DMS53 treated with DMSO at 0.1 percent for 48 hours (cell line): Measurements from ENCODE around the gene PHF12.
"Not testable (repeated sequence)": the region's sequence is repeated elsewhere in the genome, so short reads cannot be mapped to it uniquely, and the experiment has no call there.

Source experiments
- DNase-seq: peaks from one replicate; lab custom pipeline; 2025; ENCODE audit not compliant: unreplicated experiment; lab: John Stamatoyannopoulos, UW

PHF12 gene

DNA sequence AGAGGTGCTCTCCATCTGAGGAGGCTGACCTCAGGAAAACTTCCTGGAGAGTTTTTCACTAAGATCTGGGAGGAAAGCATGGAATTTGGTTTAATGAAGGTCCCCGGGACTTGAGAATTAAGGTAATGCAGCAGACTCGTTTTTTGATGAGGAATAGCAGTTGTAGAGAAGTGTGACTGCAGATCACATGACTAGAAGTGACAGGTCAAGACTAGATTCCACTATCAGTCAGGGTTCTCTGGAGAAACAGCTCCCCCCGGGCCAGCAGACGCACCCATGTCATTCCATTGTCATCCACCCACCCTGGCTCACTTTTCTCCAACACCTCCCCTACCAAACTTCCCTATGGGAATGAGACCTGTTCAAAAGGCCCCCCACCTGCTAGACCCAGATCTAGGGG lies 46.5 kb downstream of the PHF12 start:
- no peak for DNase-seq

DNA sequence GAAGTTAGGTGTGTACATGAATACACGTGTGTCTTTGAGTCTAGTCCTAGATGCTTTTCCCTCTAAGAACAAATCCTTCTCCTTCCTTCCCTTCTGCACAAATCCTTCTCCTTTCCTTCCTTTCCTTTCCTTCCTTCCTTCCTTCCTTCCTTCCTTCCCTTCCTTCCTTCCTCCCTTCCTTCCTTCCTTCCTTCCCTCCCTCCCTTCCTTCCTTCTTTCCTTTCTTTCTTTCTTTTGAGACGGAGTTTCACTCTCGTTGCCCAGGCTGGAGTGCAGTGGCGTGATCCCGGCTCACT lies 47.8 kb downstream of the PHF12 start:
- not testable (repeated sequence) for DNase-seq

DNA sequence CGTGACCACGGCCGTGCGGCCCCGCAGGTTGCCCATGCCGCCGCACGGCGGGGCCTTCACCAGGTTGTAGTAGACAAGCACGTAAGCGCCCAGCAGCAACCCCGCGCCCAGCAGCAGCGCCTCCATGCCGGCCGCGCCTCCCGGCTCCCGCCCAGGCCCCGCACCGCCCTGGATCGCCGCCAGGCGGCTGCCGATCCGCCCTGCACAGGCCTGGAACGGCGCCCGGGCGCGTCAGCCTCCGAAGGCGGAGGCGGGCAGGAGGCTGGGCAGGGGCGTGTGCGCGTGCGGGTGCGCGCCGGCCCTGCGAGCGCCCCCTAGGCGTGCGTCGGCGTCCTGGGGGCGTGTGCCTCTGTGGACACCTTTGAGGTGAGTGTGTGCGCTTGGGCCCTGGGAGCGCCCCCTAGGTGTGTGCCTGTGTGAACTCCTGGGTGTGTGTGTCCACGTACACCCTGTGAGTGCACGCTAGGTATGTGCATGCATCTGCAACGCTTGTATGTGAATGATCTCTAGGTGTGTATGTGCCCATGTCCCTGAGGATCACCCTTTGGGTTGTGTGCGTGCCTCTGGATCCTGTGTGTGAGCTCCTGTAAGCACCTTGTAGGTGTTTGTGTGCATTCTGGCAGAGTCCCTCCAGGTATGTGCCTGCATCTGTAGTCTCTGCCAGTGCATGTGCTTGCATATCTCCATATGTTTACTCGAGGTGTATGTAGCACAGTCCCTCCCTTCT lies 48.3 kb downstream of the PHF12 start, which contains the start of gene DHRS13:
Gene DHRS13, minus strand, starts transcription at position 261 of the 727 bp plus-strand sequence. Its CDS starts 135 bp downstream, at position 126.
- DNase-seq, result peak; percentile 81

DNA sequence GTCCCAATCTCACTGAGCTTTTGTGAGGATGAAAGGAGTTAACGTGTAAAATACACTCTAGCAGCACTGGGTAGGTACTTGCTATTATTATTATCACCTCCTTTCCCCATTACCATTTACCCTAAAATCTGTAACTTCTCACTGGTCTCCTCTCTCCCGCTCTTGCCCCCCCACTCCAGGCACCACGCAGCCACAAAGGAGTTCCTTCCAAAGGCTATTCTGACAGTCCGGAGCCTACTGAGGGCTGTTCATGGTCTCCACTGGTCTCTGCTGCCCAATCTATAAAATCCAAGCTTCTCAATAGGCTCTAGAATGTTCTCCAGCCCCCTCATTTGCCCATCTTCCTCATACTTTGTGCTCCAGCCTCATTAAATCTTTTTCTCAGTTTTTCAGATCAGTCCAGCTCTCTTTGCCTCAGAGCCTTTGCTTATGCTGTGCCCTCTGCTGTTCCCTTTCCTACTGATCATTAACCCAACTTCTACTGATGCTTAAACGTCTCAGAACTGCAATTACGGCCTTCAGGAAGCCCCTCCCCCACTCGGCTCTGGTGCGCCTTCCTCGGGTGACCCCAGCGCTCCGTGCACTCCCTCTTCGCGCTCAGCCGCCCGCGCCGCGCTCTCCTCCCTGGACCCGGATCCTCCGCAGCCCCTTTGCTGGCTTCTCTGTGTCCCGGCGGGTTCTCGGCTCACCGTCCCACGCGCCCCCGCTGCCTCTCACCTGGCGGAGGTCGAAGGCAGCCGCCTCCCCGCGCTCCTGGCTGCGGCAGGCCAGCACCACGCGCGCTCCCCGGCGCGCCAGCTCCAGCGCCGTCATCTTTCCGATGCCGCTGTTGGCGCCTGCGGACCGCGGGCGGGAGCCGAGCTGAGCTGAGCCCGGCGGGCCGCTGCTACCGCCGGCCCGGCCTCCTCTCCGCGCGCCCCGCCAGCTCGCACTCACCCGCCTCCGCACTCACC lies 49.2 kb downstream of the PHF12 start:
- peak; percentile 12 for DNase-seq

DNA sequence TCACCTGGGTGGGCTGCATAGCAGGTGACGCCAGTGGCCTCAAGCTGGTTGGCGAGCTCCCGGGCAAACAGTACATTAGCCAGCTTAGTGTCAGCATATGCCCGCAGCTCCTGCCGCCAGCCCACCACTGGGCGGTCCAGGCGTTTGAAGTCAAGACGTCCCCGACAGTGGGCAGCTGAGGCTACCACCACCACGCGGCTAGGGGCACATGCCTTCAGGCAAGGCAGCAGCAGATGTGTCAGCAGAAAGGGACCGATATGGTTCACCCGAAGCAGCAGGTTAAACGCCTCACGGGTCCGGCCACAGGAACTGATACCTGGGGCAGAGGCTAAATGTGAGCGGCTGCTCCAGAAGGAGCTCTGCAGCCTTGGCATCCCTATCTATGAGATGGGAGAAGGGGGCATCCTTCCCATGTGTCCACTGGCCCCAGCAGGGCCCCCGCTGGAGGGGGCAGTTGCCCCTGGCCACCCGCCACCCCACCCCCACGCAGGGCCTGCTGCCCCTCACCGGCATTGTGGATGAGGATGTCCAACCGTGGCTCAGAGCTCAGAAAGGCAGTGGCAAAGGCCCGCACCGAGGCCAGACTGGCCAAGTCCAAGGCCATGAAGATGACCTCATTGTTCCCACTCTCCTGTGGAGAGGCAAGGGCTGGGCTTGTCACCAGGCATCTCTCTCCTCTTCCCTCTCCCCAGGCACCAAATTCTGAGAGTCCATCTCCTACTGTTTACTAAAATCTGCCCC lies 50.2 kb downstream of the PHF12 start:
- DNase-seq, result no peak

DNA sequence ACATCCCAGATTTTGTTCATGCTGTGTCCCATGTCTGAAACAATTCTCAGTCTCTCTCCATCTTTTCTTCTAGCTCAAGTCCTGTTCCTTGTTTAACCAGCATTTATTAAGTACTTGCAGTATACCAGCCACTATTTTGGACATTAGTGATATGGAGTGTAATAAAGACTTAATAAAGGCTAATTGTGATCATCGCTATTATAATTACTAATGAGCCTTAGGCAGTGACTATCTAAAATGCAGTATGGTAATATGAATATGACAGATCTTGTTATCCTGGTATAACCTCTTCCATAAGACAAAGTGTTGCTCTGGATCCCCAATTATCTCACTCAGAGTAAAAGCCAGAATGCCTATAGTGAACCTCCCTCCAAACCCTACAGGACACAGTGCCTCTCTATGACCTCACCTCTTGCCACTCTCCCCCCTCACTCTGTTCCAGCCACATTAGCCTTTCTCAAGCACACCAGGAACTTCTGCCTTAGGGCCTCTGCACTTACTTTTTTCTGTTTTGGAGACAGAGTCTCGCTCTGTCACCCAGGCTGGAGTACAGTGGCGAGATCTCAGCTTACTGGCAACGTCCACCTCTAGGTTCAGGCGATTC lies 52.0 kb downstream of the PHF12 start:
- no peak for DNase-seq

DNA sequence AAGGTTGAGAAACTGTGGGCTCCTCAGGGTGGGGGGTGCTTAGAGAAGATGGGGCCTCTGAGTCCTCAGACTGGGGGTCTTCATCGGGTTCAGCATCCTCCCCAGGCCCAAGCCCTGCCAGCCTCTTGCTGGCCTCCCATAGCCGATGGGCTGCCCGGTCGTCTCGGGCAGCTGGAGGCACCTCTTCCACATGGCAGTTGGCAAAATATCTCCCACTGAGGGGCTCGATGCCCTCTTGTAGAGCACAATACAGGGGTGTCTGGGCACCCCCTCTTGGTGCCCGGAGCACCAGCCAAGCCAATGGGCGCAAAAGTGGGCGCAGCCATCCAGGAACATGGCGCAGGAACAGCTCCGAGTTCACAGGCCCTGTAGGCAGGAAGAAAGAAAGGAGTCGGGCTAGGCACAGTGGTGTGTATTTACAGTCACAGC lies 52.8 kb downstream of the PHF12 start:
- no peak for DNase-seq

DNA sequence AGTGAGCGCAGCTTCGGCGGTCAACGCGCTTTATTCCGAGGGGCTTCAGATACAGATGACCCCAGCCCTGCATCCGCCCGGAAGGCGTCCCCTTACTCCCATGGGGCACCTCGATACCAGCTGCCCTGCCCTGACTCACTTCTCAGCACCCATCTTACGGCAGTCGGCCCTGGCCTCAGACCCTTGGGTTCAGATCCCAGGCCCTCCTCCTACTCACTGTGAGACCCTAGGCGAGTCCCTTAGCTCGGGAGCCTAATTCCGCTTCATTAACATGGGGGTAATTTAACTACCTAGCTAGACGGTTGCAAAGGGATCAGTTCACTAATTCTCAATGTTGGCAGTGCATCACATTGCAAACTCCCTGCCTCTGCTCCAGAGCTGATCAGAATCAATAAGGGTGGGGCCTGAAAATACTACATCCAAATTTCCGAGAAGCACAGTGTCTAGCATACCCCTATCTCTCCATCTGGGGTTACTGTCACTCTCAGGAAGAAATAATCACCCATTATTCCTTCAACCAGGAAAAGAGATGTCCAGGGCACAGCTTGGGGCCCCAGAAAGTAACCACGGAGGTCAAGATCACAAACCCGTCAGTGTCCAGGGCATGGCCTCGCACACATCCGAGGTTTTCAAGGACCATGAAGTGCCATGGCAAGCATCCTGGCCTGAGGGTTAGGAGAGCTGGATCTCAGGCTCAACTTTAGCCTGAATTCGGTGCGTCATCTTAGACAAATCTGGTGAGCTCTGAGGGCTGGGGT lies 53.4 kb downstream of the PHF12 start:
- DNase-seq, result no peak

DNA sequence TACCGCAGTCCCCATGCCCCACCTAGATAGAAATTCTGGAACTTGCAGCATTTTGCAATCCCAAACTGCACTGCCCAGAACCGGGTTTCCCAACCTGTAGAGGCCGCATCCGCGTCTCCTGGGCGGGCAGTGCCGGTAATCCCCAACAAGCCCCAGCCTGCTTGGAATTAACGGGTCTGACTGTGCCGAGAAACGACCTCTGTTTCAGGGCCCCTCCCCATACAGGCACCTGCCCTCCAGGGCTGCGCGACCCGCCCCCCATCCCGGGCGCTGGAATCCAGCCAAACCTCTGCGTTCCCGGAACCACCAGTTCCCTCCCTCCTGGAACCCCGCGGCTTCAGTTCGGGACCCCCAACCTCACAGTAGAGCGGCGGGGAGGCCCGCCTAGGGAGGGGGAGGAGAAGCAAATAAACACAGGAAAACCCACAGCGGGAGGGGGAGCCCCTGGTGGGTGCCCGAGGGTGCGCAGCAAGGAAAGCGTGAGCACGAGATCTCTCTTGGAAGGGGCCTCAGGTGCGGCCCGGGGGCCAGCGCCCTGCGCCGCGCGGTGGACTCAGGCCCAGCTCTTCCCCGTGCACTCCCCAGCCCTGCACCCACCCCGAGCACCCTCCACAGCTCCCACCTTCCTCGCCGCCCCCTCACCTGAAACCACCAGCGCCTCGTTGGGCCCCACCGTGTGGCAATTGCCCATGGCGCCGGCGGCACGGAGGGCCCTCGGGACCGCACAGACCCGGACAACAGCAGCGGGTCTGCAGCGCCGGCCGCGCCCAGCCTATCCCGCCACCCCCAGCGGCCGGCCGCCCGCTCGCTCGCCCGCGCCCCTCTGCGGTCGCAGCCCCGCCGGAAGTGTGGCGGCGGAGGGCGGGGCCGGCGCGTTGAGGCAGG lies 54.2 kb downstream of the PHF12 start, which contains the start of gene FLOT2:
Gene FLOT2, minus strand, starts transcription at position 850 of the 885 bp plus-strand sequence. Its CDS starts 159 bp downstream, at position 691.
- DNase-seq, result no peak

DNA sequence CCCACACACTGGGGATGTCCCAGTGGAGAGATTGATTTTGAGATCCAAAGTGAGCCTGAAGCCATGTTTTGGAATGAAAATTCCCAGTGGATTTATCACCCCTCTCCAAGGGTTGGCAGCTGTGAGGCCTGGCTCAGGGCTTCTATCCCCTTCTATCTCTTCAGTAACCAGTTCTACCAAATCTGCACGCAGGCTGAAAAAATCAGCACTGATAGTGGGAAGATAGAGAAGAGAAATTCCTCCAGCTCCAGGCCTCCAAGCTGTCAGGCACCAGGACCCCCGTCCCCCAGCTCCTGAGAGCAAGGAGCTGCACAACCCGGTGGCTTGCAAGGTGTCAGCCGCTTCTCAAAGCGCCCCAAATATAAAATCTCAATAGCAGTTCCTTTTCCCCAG lies 54.8 kb downstream of the PHF12 start:
- no peak for DNase-seq

DNA sequence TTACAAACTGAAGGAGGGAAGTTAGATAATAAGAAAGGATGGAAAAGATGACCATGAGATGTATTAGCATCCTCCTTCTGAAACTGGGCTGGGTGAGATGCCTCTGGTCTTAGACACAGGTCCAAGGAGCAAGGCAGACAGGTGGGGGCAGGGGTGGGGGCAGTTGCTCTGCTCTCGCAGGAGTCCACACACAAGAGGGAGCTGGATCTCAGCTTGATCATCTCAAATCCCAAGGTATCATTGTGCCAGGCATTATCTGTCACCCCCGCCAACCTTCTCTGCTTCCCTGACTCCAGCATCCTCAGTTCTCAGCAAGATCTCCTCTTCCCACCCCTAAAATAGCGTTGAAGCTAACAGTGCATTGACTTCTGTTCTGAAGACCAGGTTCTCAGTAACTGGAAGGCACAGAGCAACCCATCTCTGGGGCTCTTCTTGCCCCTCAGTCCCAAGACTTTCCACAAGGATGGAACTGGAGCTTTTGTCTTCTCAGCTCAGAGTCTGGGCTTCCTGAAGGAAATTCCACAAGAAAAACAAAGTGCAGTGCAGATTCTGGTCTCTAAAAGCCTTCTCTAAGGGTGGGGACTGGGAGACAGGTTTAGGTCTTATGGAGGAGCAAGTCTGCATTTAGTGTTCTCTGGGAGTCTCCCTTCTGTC lies 55.4 kb downstream of the PHF12 start:
- no peak for DNase-seq

DNA sequence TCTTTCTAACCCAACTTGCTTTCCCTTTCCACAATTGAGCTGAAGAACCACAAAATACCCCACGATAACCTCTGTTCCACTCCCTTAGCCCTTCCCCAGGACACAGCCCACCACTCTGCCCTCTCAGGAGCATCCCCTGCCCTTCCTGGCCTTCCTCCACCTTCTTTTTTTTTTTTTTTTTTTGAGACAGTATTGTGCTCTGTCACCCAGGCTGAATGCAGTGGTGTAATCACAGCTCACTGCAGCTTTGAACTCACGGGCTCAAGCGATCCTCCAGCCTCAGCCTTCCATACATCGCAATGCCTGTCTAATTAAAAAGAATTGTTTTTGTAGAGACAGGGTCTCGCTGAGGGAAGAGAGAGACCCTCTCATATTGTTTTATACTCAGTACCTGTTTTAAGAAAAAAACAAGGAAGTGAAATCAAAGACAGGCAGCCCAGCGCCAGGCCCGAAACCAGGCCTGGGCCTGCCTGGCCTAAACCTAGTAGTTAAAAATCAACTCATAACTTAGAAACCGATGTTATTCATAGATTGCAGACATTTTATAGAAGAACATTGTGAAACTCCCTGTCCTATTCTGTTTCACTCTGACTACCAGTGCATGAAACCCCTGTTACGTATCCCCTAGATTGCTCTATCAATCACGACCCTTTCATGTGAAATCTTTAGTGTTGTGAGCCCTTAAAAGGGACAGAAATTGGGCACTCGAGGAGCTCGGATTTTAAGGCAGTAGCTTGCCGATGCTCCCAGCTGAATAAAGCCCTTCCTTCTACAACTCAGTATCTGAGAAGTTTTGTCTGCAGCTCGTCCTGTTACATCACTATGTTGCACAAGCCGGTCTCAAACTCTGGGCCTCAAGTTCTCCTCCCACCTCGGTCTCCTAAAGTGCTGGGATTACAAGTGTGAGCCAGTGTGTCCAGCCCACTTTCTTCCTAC lies 57.8 kb downstream of the PHF12 start:
- DNase-seq, result not testable (repeated sequence)

DNA sequence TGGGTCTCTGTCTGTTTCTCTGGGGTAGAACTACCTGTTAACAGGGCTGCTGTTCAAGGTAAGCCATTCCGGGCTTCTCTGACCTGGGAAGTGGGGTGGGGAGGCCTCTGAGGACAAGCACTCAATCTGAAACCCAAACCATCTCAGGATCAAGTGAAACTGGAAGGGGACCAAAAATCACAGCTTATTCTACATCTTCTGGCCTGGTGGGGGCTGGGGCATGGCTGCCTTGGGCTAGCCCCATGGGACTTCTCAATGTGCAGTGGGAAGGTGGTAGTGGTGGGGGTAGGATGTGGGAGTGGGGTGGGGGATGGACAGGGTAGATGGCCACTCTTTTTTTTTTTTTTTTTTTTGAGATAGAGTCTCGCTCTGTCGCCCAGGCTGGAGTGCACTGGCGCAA lies 59.3 kb downstream of the PHF12 start:
- DNase-seq, result no peak

DNA sequence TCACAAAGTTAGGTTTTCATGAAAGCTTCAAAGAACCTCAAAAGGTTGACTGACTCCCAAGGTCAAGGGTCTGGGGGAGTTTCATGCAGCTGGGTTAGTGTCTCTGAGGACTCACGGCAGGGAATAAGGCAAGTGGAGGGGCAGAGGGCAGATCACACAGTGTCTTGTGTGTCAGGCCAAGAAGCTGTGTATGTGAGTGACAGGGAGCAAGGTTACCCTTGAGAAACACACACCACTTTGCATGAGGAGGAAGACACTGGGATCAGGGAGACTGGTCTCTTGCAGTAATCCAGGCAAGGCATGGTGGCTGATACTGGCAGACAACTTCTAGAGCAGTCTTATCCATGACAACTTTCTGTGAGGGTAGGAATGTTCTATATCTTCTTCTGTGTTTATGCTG lies 60.1 kb downstream of the PHF12 start:
- no peak for DNase-seq

DNA sequence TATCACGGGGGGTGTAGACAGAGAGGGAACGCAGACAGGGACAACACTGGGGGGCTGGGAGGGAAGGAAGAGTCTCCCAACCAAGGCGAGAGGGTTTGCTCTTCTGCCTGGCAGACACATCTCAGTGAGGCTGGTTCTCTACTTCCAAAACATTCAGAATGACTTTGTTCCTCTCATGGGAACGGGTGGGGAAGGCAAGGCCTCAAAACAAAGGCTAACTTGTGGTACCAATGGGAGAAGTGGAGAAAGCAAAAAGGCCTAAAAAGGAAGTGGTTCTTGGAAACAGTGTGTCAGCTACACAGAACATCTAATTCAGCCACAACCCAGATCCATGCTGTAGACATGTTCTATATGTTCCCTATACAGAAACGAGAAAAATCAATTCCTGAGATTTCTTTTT lies 61.3 kb downstream of the PHF12 start:
- DNase-seq, result no peak

DNA sequence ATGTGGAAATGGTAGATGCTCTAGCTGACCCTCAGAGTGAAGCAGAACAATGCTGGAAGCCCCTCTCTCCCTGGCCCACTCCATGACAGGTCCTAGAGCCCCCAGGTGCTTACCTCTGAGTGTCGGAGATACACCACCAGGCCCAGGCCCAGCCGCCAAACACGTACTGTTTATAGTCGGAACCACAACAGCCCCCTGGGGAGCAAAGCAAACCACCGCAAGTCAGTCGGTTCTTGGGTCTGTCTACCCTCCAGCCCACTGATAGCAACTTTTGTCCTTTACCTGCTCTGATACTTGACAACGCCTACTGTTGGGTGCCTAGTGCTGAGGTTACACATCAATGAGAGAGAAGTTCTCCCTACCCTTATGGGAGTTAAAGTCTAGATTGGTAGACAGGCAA lies 62.5 kb downstream of the PHF12 start:
- no peak for DNase-seq

DNA sequence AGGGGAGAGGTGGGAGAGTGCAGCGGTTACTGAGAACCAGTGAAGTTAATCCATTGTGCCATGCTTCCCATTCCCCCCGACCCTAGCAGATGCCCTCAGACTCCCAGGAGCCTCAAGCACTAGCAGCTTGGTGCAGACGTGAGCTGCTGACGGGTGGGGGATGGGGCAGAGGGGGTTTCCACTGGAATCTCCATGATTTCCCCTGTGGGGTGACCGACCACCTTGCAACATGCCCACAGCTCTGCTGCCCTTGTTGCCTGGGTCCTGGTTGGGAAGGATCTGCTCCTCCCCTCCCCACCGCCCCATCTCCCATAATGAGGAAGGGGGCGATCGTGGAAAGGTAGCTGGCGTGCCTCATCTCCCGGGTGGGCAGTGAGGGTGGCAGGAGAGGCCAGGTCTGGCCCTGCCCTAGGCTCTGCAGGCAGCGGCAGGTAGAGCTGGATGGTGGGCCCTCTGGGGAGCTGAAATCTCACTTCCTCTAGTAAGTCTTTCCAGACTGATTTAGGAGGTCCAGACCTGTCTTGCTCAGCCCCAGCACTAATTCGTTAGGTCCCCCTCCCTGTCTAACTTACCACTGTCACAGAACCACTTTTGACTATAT lies 63.3 kb downstream of the PHF12 start:
- DNase-seq, result no peak
